ENCODE results near the gene PKP2.
A peak's percentile ranks its signal among the peaks of the same experiment; 100 is the strongest.

The PKP2 gene

GRCh38 chr12:32804301-32804700 lies 92.3 kb downstream of the PKP2 start:
- DNase-seq = no peak

GRCh38 chr12:32801269-32801980 lies 95.2 kb downstream of the PKP2 start:
- DNase-seq = no peak

- no peak for DNase-seq
Observed at GRCh38 chr12:32794281-32794680, 102.3 kb downstream of the PKP2 start.

DNA sequence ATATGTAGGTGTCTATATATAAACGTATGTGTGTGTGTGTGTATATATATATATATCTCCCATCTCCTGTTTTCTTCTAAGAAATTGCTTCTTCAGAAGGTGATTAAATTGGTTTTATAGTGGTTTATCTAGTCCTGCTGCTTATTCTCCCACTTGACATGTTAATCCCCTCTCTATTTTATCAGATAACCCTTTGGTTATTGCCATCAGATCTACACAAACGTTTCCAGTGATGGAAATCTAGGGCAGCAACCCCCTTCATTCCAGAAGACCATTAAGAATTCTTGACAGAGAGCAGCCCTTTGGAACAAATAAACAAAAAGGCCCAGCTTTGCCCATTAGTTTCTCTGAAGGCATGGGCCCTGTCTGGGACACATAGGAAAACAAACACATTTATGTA lies 106.7 kb downstream of the PKP2 start:
- DNase-seq = no peak

GRCh38 chr12:32789446-32789845 lies 107.1 kb downstream of the PKP2 start:
- DNase-seq = no peak

DNA sequence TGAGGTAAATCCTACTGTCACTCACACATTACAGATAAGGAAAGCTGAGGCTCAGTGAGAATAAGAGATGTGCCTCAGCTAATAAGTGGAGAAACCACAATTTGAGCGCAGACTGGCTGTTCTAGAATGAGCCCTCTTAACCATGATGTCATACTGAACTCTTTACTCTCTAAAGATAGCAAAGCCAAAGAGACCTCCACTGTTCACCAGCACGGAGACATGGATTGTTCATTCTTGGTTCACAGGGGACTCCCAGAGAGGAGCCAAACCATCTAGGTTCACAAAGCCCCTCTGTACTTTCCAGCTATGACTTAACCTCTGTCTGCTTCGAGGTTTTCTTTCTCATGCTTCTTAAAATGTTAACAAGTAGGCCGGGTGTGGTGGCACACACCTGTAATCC lies 108.2 kb downstream of the PKP2 start:
- no peak for DNase-seq

DNA sequence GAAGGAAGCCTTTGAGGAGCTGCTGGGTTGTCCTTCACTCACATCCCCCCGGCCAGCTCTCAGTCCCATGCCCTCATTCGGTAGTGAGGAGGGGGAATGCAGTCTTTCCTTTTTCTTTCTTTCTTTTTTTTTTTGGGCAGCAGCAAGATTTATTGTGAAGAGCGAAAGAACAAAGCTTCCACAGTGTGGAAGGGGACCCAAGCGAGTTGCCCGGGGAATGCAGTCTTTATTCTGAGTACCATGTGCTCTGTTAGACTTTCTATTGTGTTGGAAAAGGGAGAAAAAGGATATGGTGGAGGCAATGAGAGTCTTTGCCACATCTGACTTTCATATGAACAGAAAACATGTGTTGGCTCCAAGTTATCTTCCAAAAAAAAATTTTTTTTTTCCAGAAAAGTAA lies 111.0 kb downstream of the PKP2 start:
- no peak for DNase-seq

DNA sequence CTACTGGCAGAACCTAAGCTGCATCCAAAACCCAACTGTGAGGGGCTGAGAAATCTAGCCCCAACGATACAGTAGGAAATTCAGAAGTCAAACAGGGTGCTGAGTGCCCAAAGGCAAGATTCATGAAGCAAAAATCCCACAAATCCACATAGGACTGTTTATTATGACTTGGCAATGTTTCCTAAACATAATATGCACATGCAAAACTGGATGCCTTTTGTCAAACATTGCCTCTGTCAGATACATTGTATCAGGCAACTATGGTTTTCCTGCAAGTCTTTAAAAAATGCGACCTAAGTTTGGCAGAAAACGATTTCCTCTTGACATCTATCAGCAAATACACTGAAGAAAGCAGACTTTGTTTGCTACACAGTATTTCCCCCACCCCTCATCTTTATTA lies 113.5 kb downstream of the PKP2 start:
- DNase-seq = no peak

GRCh38 chr12:32780071-32780470 lies 116.5 kb downstream of the PKP2 start:
- no peak for DNase-seq

- DNase-seq = no peak
Observed at GRCh38 chr12:32777691-32778175, 118.8 kb downstream of the PKP2 start.

GRCh38 chr12:32777159-32777558 lies 119.4 kb downstream of the PKP2 start:
- DNase-seq = no peak

DNA sequence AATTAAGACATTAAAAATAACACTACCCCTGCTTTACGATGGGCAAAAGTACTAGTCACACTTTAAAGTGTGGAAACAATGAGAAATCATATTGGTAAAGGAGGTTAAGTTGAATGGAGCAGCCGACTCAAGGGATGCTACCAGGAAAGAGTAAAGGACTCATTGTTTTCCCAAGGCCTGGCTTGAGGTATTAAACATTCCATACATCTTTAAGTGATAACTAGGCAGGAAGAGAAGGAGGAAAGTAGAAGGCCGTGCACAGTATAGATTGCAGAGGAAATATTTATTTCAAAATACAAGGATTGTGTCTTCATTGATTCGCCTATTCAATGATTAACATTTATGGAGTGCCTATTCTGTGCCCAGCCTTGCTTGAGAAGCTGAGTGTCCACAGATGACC lies 120.3 kb downstream of the PKP2 start:
- no peak for DNase-seq

- no peak for DNase-seq
Observed at GRCh38 chr12:32773691-32774090, 122.9 kb downstream of the PKP2 start.

- no peak for DNase-seq
Observed at GRCh38 chr12:32770141-32770540, 126.4 kb downstream of the PKP2 start.

DNA sequence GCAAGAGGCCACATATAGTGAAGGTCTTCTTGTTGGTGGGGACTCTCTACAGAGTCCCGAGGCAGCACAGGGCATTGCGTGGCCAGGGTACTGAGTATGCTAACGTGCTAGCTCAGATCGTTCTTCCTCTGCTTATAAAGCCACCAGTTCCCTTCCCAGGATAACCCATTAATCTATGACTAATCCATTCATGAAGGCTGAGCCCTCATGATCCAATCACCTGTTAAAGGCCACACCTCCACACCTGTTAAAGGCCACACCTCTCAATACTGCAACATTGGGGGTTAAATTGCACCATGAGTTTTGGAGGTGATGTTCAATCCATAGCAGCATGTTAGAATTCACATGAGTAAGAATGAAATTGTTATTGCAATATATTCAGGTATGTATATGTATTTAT lies 128.1 kb downstream of the PKP2 start:
- no peak for DNase-seq

- DNase-seq = no peak
Observed at GRCh38 chr12:32765906-32766305, 130.7 kb downstream of the PKP2 start.

GRCh38 chr12:32761716-32762115 lies 134.9 kb downstream of the PKP2 start:
- no peak for DNase-seq

DNA sequence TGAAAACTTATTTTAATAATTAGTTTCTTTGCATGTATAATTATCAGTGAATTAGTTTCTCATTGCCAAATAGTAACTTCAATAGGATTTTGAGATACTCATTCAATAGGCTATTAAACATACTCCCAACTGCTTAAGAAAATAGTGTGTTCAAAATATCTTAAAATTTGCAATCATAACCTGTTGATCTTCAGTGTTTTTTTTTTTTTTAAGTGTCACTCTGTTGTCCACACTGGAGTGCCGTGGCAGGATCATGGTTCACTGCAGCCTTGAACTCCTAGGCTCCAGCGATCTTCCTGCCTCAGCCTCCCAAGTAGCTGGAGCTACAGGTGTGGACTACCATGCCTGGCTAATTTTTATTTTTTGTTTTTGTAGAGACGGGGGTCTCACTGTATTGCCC lies 139.4 kb downstream of the PKP2 start:
- DNase-seq = no peak

DNA sequence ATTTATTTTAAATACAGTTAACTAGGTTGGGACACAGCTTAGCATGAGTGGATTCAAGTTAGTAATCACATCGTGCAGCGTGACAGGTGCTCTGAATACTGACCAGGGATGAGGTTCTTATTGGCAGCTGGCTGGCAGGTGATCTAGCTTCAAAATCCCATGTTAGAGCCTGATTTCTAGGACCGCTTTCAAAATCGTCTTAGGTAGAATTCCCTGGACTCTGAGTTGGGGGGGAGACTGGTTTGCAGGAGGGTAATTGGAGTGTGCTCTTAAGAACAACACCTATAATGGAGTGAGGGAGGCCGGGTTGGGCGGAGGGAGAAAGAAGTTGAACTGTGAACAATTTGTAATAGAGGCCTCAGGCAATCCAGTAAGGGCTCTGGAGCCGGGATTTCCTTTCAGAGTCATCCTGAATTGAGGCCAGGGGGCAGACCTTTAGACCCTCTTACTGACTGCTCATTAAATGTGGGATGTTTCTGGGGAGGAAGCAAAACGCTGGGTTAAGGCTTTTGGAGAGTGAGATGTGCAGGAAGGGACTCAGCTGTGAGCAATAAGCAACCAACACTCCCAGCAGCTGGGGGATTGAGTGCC lies 140.0 kb downstream of the PKP2 start:
- no peak for DNase-seq

DNA sequence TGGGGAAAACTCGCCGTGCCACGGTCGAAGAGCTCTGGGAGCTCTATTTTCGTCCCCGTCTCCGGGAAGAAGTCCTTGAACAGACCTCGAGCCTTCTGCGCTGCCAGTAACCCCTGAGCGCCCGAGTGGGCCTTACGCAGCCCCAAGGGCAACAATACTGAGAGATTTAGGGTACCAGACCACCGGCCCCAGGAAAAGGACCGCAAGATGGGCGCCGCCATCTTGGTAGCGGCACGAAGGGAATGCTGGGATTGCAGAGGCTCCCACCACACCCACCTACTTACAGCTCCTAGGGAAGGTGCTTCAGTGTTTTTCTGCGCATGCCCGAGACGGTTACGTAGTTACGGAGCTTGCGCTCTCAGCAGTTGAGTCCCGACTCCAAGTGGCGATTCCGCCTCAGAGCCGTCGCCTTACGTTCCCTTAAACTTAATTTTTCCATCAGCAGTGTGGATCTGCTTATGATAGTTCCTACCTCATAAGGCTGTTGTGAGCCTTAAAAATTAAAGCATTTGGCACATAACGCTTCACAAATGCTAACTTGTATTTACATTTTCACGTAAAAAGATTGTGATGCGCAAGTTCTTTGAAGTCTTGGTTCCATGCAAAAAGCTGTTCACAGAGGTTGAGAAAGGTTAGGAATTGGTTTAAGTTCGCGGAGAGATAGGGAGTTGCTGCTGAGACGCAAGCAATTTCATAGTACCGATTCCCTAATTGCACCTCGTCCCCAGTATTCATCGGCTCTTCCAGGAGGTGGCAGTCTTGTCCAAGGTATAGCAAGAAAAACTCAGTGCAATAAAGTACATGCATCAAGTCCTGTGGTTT lies 140.7 kb downstream of the PKP2 start, which contains the start of gene YARS2:
TSS of gene YARS2 (minus strand) at position 244 of the 822 bp plus-strand sequence. CDS start at position 221, 23 bp downstream.
- peak; percentile 88 to 90 for DNase-seq

DNA sequence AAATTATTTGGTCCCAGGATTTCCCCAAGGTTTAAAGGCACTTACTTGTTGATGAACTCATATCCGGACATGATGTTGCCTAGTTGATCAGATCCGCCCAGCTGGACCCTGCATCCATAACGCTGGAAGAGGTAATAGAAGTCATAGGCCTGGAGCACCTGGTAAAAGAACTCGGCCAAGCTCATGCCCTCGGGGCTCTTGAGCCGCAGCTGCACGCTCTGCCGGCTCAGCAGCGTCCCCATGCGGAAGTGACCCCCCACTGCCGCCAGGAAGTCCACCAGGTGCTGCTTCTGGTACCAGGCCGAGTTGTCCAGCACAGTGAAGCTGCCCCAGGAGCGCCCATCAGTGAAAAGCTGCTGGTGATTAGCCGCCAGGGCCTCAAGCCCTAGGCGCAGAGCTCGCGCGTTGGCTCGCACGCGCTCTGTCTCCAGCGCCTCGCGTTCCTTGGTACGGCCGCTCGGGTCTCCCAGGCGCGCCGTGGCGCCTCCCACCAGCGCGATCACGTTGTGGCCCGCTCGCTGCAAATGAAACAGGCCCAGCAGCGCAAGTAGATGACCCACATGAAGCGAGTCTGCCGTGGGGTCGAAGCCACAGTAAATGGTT lies 141.4 kb downstream of the PKP2 start:
- peak; percentile 76 to 79 for DNase-seq

GRCh38 chr12:32754111-32754510 lies 142.5 kb downstream of the PKP2 start:
- DNase-seq = no peak

- DNase-seq = no peak
Observed at GRCh38 chr12:32753605-32754004, 143.0 kb downstream of the PKP2 start.

Data from stimulated activated CD4-positive, alpha-beta T cell treated with anti-CD3 and anti-CD28 coated beads, Interleukin-2, amount 100 ng/mL, for 24 hours (primary cell).